Osteocyte (in vitro differentiated cells): Measurements from ENCODE around the gene LRBA. TPM values are rescaled to one million over a fixed set of nuclear protein-coding genes. Genes with fewer than 3 reads are reported as not detected.

Experiments
- DNase-seq: peaks from one replicate; pipeline ENCODE4 v3.0.0; 2021; ENCODE audit warnings: mixed read lengths; ENCODE audit not compliant: unreplicated experiment; ENCODE audit errors: extremely low spot score
- H3K27ac Mint-ChIP-seq: one replicate; pipeline ENCODE4 v1.8.0; 2021; ENCODE audit warnings: mild to moderate bottlenecking, mixed read lengths; ENCODE audit not compliant: unreplicated experiment
- H3K27me3 Mint-ChIP-seq: one replicate; pipeline ENCODE4 v1.8.0; 2021; ENCODE audit warnings: mixed read lengths; ENCODE audit not compliant: unreplicated experiment
- H3K36me3 Mint-ChIP-seq: one replicate; pipeline ENCODE4 v1.8.0; 2021; ENCODE audit warnings: mixed read lengths; ENCODE audit not compliant: unreplicated experiment
- H3K4me1 Mint-ChIP-seq: one replicate; pipeline ENCODE4 v1.8.0; 2021; ENCODE audit warnings: mixed read lengths; ENCODE audit not compliant: unreplicated experiment
- H3K4me3 Mint-ChIP-seq: one replicate; pipeline ENCODE4 v1.8.0; 2021; ENCODE audit warnings: mild to moderate bottlenecking, moderate library complexity, mixed read lengths; ENCODE audit not compliant: unreplicated experiment
- H3K9me3 Mint-ChIP-seq: one replicate; pipeline ENCODE4 v1.8.0; 2021; ENCODE audit warnings: mixed read lengths; ENCODE audit not compliant: unreplicated experiment
- total RNA-seq: library from RNA; stranded (reverse); gene quantifications from 2 replicates; pipeline ENCODE4 v1.2.1, GENCODE V29; 2021
- TF ChIP-seq, protein P1 (sequence below): fragments of 200-600 bp; sonication (generic); IDR thresholded peaks from 2 replicates; pipeline ENCODE4 v1.5.0; 2021; ENCODE audit warnings: antibody characterized with exemption, mild to moderate bottlenecking, moderate library complexity

Gene LRBA
- total RNA-seq, 1 donor from 2014 or later = 40.8 TPM

GRCh38 chr4:150717952-150718351, 297.1 kb downstream of the LRBA start:
- TF ChIP-seq, protein P1, sequence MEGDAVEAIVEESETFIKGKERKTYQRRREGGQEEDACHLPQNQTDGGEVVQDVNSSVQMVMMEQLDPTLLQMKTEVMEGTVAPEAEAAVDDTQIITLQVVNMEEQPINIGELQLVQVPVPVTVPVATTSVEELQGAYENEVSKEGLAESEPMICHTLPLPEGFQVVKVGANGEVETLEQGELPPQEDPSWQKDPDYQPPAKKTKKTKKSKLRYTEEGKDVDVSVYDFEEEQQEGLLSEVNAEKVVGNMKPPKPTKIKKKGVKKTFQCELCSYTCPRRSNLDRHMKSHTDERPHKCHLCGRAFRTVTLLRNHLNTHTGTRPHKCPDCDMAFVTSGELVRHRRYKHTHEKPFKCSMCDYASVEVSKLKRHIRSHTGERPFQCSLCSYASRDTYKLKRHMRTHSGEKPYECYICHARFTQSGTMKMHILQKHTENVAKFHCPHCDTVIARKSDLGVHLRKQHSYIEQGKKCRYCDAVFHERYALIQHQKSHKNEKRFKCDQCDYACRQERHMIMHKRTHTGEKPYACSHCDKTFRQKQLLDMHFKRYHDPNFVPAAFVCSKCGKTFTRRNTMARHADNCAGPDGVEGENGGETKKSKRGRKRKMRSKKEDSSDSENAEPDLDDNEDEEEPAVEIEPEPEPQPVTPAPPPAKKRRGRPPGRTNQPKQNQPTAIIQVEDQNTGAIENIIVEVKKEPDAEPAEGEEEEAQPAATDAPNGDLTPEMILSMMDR = no peak
- Mint-ChIP-seq H3K4me1 (peaks cover 20% of the 10 kb centered on the region), H3K9me3 (no peaks in the 10 kb centered on the region), H3K4me3 (no peak overlapping the region), H3K27ac (no peak overlapping the region), H3K36me3 (peaks cover 4% of the 10 kb centered on the region), H3K27me3 (no peaks in the 10 kb centered on the region)
- no peak for DNase-seq

- Mint-ChIP-seq H3K27me3 (no peaks in the 10 kb centered on the region), H3K27ac (no peak overlapping the region), H3K4me1 (peaks cover 3% of the 10 kb centered on the region), H3K4me3 (no peak overlapping the region), H3K9me3 (no peaks in the 10 kb centered on the region), H3K36me3 (peaks cover 2% of the 10 kb centered on the region)
- TF ChIP-seq, protein P1 = no peak
- no peak for DNase-seq
Observed at GRCh38 chr4:150714462-150715438, 300.3 kb downstream of the LRBA start.

- Mint-ChIP-seq H3K9me3 (no peaks in the 10 kb centered on the region), H3K27me3 (no peaks in the 10 kb centered on the region), H3K36me3 (no peaks in the 10 kb centered on the region), H3K27ac (no peak overlapping the region), H3K4me3 (no peak overlapping the region), H3K4me1 (peaks cover 3% of the 10 kb centered on the region)
- DNase-seq = no peak
- TF ChIP-seq, protein P1 = no peak
Observed at GRCh38 chr4:150713251-150713650, 301.8 kb downstream of the LRBA start.

- TF ChIP-seq, protein P1 = no peak
- no peaks in the 10 kb centered on the region for H3K9me3 Mint-ChIP-seq
- no peaks in the 10 kb centered on the region for H3K36me3 Mint-ChIP-seq
- no peak overlapping the region for H3K4me3 Mint-ChIP-seq
- no peaks in the 10 kb centered on the region for H3K4me1 Mint-ChIP-seq
- H3K27me3 Mint-ChIP-seq = no peaks in the 10 kb centered on the region
- H3K27ac Mint-ChIP-seq = no peak overlapping the region
- DNase-seq = no peak
Observed at GRCh38 chr4:150710770-150711375, 304.2 kb downstream of the LRBA start.

GRCh38 chr4:150708004-150708403, 307.1 kb downstream of the LRBA start:
- Mint-ChIP-seq H3K27ac (no peak overlapping the region), H3K4me3 (no peak overlapping the region), H3K9me3 (no peaks in the 10 kb centered on the region), H3K36me3 (no peaks in the 10 kb centered on the region), H3K4me1 (no peaks in the 10 kb centered on the region), H3K27me3 (no peaks in the 10 kb centered on the region)
- TF ChIP-seq, protein P1 = no peak
- no peak for DNase-seq
